HG02763 (cell line): ENCODE measurements around the gene RNF175.

Source experiments
- ATAC-seq: cut with Tn5 transposase; IDR thresholded peaks from one replicate; pipeline ENCODE4 v1.9.1; 2021; ENCODE audit warnings: mild to moderate bottlenecking, moderate library complexity; ENCODE audit not compliant: unreplicated experiment

The RNF175 gene

DNA sequence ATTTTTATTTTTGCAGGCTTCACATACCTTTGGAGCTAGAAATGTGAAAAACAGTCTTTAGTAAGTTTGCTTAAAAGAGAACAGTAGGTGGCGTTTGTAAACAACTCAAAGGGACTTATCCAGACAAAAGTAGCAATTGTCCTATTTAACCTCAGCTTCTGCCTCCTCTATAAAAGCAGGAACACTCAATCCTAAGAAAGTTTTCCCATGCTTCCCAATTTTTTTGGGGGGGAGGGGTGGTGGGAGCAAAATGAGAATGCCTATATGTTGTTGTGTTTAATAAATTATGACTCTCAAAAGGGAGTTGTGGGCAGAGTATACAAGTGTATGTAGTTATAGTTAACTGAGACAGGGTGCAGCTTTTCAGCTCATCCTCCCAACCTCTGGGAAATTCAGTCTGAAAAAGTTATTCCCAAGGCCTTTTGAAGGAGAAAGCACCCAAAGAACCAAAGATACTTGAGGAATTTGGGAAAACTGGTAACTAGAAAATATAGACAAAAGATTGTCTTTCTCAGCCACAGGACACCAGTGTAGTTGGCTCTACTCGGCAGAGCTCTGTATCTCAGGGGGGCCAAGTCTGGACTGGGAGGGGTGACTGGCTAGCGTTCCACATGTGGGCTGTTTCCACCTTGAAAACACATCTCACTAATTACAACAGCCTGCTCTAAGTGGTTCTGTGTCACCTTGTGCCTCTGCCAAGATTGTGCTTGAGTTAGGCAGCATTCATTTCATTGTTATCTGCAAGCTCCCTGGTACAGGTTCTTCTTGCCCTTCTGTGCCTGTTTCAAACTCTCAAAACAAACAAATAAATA lies 26.3 kb upstream of the RNF175 start:
- ATAC-seq = no peak

DNA sequence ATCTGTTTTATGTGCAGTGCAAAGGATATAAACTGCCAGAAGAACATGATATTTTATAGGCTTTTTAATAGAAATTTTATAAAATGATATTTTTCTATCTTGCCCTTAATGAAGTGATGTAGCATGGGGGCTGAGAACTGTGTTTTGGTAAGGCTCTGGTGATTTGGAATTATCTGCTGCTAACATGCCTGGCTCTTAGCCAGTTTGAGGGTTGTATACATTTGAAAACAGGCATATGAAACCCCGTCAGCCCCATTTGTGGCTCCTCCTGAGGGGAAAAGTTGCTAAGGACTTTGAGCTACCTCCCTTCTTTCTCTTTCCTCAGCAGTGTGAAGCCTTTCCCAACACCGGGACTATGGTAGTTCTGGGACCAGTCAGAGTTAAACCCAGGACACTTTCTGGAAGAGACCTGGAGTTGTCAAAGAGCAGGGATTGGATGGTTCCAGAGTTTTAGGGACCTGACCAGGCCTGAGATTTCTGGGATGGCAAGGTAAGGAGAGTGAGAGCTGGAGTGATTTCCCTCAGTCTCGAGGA lies 24.4 kb upstream of the RNF175 start:
- ATAC-seq = no peak

DNA sequence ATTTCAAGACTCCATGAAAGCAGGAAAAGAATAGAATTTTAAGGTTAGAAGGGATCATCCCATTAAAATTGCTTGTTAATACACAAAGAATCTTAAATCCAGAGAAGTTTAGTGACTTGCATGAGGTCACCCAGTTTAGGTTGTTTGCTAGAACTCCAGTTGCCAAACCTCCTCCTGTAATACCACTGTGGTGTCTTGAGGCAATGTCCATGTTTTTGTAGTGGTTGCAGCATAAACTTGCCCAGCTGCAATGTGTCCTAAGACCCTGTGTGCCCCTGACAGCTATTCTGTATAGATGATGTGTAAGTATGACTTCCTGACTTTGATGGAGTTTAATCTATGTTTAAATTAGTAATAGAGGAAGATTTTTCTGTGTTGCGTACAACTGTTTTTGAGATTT lies 22.8 kb upstream of the RNF175 start:
- no peak for ATAC-seq

GRCh38 chr4:153781717-153782416 lies 22.0 kb upstream of the RNF175 start:
- no peak for ATAC-seq

DNA sequence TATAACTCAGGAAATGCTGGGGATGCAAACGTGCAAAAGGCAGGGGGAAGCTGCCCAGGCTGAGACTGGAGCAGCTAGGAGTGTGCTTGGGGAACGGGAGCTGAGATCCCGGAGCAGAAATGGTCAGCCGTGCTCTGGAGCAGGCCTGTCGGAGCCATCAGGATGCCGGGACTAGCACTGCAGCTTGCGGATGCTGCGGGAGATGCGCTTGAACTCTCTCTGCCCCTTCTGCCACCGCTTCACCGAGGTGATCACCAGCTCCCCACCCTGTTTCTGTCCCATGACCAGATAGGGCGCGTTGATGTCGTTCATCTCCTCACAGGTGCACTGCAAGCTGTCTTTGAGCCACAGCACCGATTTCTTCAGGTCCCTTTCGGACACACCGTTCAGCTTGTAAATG lies 21.5 kb upstream of the RNF175 start:
- ATAC-seq = no peak

GRCh38 chr4:153780876-153781275 lies 21.1 kb upstream of the RNF175 start:
- ATAC-seq = no peak

GRCh38 chr4:153780221-153780620 lies 20.4 kb upstream of the RNF175 start:
- ATAC-seq = no peak

DNA sequence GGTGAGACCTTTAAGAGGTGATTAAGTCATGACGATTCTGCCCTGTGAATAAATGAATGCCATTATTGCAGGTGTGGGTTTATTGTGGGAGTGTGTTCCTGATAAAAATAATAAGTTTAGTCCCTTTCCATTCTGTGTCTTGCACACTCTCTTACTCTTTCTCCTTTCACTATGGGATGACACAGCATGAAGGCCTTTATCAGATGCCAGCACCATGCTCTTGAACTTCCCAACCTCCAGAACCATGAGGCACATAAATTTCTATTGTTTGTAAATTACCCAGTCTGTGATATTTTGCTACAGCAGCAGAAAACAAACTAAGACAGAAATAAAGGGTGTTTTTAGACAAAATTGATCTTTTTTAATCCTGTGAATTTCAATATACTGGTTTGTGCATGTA lies 18.6 kb upstream of the RNF175 start:
- ATAC-seq = no peak

DNA sequence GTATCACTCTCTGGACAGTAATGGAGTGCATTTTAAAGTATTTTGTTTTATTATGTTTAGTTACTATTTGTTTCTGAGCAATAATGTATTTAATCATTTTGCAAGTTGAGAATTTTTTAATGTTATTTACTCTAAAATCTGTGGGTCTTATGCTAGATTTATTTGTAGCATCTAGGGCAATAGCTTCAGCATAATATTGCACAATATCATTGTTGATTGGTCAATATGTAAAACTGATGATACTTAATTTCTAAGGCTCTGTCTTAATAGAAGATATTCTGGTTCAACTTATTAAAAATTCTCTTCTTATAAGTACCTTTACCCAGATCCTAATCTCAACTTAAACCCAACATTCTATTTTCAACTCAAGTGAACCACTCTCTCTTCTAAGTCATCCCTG lies 17.6 kb upstream of the RNF175 start:
- ATAC-seq = no peak

DNA sequence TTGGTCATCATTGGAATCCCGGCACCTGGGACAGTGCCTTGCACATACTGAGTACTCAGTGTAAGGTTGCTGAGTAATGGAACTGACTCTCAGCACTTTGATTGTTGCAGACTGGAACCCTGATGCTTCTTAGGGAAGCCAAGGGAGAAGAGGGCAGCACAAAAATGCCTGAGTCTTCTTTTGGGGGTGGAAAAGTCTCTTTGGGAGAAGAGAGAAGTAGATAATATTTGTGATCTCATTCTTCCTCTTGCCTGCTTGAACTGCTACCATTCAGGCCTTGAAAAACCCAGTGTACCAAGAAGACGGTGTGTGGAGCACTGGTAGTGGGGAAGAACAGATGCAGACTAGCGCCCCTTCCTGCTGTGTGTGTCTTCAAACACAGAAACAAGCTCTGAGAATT lies 16.8 kb upstream of the RNF175 start:
- ATAC-seq = no peak

DNA sequence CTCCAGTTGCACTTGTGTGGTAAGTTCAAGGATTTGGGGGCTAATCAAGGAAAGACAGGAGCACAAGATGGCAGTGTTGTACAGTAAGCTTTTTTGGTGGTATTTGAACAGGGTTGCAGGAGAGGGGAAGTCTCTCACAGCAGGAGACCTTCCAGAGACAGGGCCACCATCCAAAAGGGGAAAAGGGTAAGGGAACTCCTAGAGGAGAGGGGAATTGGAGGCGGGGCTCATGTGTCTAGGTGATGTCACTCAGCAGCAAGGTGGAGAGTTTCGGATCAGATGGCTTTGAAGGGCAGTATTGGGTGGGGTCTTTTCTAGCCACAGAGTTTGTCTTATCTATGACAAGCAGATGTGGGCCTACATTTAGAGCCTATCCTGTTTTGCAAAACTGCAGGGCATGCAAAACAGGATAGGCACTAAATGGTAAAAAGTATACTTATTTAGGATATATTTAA lies 13.4 kb upstream of the RNF175 start:
- no peak for ATAC-seq

DNA sequence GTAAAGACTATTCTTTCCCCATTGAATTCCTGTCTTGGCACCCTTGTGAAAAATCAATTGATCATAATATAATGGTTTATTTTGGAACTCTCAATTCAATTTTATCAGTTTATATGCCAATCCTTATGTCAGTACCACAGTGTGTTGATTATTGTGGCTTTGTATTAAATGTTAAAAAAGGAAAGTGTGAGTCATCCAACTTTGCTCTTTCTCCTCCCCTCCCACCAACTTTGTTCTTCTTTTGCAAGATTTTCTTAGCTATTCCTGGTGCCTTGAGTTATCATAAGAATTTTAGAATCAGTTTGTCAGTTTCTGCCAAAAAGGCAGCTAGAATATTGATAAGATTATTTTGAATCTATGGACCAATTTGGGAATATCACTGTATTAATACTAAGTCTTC lies 11.2 kb upstream of the RNF175 start:
- no peak for ATAC-seq

DNA sequence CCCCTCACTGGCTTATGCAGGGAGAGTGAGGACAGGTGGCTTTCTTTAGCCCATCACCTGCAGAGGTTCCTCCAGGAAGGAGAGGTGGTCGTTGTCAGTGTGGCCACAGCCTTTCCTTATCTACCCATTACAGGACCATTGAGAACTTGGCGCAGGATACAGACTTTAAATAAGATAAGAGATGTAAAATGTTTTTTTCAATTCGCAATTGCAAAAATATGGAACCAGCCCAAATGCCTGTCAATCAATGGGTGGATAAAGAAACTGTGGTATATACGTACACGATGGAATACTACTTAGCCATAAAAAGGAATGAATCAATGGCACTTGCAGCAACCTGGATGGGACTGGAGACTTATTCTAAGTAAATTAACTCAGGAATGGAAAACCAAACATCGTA lies 6.9 kb upstream of the RNF175 start:
- ATAC-seq = no peak

DNA sequence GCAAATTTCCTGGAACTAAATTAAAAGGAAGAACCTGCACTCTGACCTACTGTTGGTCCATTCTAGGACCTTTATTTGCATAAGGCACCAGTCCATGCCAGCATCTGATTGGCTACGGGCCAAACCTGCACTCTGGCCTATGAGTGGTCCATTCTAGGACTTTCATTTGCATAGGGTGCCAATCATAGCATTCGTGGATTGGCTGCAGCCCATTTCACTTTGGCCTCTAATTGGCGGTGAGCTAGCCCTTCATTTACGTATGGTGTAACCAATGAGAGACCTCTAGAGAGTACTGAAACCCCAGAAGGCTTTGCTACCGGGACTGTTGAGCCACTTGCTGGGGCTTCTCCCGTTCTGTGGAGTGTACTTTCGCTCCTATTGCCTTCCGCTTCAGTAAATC lies 6.1 kb upstream of the RNF175 start:
- ATAC-seq = no peak

GRCh38 chr4:153764601-153765368 lies 5.0 kb upstream of the RNF175 start:
- ATAC-seq = no peak

DNA sequence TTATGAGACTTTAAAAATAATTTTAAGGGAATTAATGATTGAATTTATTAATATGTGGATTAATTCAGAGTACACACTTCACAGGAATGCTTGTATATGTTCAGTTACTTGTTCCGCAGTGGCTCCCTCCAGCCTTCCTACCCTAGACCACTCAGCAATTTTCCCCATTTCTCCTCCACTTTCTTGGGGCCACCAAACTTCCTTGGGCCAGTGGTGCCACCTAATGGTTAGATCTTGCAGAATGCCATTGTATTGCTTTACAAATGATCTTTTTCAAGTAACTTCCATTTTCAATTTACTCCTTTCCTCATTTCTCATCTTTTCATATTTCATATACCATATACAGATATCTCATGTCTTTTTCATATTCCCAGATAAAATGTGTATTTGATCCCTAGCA lies 3.6 kb upstream of the RNF175 start:
- no peak for ATAC-seq

- no peak for ATAC-seq
Observed at GRCh38 chr4:153758688-153759406, 977 bp downstream of the RNF175 start.

DNA sequence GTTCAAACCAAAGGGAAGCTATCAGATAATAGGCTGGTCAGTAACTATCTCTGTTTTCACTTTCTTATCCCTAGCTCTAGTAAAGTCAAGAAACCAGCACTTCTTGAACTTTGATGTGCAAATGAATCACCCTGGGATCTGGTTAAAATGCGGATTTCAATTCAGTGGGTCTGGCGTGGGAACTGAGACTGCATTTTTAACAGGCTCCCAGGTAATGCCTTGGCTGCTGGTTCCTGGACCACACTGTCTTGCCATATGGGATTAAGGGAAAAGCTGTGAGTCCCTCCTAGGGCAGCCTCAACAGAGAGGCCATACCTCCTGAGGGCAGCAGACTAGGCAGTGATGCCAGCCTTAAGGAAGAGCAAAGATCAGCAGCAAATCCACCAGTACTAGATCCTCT lies 1.7 kb downstream of the RNF175 start:
- ATAC-seq = no peak

DNA sequence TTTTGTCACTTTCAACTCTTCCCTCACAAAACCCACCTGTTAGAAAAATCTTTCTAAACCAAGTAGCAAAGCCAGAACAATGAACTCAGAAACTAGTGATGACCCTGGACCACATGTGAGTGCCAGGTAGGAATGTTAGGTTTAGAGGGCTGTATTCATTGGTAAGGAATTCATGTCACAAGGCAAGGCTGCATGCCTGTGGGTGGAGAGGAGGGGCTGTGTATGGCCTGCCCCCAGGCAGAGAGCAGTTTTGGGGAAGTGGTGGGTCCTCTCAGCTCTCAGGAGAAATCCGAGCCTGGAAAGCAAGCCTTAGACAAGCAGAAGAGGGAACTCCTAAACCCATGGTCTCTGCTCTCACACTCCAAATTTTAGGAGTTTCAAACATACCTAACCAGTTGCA lies 2.4 kb downstream of the RNF175 start:
- ATAC-seq = no peak

GRCh38 chr4:153755186-153755585 lies 4.6 kb downstream of the RNF175 start:
- no peak for ATAC-seq
